Embryonic facial prominence (tissue), 1 donor: ENCODE measurements around the gene MACO1.
"Not testable (repeated sequence)": the region's sequence is repeated elsewhere in the genome, so short reads cannot be mapped to it uniquely, and the experiment has no call there.

Experiments used
- DNase-seq: peaks from one replicate; pipeline ENCODE4 v3.0.0-alpha.2; 2016; ENCODE audit errors: extremely low spot score

The MACO1 gene

DNA sequence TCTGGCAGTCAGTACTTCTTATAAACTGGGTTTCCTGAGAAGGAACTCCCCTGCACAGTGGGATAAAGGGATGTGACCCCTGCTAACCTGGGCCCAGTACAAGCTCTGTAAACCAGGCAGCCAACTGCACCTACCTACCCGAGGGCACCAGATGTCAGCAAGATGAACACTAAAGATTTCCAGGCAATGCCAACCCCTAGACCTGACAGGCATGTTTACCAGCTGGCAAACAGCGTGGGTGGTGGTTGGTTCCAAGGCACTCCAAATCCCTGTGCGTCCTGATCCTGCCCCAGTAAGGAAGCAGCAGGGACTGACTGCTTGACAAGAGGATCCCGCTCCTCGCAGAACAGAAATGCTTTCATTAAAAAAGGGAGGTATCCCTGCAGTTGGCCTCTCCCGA, 7.5 kb upstream of the MACO1 start:
- not testable (repeated sequence) for DNase-seq

- DNase-seq = no peak
Observed at GRCh38 chr1:25425098-25426085, 5.3 kb upstream of the MACO1 start.

DNA sequence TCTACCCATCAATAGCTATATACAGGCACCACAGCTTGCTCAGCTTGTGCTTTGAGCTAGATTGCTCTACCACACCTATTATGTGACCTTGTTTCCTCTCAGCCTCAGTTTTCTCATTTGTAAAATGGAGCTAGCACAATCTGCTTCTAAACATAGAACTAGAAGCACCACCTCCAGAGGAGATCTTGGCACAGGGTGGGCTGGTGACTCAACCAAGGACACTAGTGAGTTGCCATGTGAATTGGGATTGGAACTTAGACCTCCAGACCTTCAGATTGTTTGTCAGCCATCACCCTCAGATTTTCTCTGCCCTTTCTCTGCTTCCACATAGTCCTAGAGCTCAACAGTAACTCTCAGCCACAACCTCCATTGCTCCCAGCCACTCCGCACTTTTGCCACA, 3.0 kb upstream of the MACO1 start:
- no peak for DNase-seq

GRCh38 chr1:25428475-25429166, 2.1 kb upstream of the MACO1 start:
- DNase-seq = no peak

DNA sequence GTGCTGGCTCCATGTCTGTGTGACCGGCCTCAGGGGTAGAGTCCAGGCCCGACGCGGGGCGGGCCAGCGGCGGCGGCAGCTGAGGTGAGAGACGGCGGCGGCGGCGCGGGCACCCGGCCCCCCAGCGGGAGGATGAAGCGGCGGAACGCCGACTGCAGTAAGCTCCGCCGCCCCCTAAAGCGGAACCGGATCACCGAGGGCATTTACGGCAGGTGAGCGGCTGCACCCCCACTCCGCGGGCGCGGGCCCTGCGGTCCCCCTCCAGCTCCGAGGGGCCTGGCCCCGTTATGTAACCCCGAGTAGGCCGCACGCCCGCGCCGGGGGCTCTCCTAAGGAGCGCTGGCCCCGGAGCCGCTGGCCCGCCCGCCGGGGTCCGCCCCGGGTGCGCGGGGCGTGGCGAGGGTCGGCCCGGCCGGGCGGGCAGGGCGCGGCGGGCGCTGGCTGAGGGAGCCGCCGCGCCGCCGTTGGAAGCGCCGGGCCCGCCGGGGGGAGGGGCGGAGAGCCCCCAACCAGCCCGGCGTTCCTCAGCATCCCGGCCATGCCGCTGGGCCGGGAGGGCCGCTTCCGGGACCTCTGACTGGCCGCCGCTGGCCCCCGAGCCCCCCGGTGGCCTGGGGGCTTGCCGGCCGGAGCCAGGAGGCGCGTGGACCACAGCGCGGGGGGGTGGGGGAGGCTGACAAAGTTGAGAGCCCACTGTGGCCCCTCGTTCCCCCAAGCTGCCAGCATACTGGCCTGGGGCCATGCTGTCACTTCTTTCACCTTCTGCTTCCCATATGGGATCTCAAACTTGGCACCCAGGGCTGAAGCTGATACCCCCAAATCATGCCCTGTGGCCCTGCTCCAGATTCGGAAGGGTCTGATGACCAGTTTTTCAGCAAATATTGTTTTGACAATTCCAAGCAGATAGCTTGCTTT, 527 bp downstream of the MACO1 start:
- DNase-seq = no peak

GRCh38 chr1:25431955-25432719, 1.4 kb downstream of the MACO1 start:
- no peak for DNase-seq

- no peak for DNase-seq
Observed at GRCh38 chr1:25432749-25433388, 2.2 kb downstream of the MACO1 start.

- DNase-seq = no peak
Observed at GRCh38 chr1:25433389-25434186, 2.9 kb downstream of the MACO1 start.

- DNase-seq = no peak
Observed at GRCh38 chr1:25435397-25436108, 4.9 kb downstream of the MACO1 start.

- no peak for DNase-seq
Observed at GRCh38 chr1:25437672-25438071, 7.0 kb downstream of the MACO1 start.

DNA sequence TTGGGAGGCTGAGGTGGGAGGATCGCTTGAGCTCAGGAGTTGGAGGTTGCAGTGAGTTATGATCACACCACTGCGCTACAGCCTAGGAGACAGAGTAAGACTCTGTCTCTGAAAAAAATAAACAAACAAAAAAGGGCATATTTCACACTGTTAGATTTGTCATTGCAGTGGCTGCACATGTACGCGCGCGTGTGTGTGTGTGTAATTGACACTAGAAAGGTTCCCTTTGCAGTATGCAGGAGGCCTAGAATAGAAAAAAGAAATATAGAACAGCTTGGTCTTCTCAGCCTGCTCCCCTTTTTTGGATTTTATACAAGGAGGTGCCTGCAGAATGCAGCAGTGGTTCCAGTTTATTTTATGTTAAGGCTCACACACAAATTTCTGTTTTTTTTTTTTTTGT, 8.6 kb downstream of the MACO1 start:
- no peak for DNase-seq

DNA sequence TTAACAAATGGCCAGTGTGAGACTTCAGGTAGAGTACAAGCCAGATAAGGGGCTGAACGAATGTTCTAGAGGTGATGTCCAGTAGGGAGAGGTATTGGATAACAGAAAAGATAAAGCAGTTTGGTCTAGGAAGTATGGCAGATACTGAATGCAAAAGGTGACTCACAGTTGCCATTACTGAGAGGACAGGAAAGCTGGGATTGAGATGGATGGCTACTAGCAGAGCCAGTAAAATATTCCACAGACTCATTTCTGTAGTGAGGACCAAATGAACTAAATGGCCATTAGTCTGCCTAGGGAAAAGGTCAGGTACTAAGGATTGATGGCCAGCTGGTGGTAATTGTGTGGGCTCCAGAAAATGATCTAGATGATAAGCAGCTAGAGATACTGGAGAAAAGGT, 11.5 kb downstream of the MACO1 start:
- DNase-seq = no peak

DNA sequence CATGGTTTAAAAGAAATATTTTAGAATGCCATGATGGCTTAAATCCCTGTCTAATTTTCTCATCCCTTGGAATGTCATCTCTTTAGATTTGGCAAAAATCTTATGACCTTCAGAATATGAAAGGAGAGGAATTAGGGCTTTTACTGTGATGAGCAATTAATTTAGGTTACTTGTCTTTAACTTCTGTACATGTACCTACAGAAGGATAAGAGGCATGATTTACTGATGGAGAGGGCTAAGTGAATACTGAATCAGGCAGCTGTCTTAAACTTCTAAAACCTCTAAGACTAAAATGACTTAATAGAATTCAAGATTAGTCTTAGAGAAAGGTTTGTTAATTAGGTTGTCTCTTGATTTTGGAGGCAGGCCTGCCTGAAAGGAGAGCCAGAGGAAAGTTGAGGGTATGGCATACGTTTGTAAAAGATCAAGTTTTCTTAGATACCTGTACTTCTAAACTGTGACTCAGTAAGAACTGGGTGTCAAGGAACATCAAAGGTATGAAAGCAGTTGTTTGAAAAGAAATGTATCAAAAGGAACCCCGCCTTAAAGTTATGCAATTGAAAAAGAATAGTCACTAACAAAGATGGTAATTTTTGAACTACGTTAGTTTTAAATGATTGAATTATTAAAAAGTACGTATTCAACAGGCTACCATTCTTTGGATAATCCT, 12.5 kb downstream of the MACO1 start:
- DNase-seq = no peak

- not testable (repeated sequence) for DNase-seq
Observed at GRCh38 chr1:25444604-25445003, 13.9 kb downstream of the MACO1 start.

DNA sequence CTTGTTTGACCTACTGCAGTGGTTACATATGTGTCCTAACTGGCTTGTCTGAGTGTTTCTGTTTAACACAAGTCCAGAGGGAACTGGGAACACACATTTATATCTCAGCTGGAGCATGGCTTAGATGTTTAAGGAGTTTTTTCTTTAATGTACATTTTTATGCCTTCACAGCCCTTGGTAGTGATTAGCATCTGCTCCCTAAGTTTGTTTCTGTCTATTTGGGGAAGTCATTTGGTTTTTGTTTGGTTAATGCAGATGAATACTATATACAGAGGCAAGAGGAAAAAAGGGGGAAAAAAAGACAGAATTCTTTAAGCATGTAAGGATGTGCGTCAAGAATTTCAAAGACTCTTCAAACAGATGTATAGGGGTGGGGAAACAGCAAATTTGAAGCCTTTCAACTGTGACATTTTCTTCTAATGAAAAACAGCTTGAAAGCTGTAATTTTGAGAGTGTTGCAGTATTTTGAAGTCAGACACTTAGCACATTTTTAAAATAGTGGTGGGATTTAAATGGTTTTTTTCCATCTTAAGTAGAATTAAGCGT, 15.4 kb downstream of the MACO1 start:
- no peak for DNase-seq

DNA sequence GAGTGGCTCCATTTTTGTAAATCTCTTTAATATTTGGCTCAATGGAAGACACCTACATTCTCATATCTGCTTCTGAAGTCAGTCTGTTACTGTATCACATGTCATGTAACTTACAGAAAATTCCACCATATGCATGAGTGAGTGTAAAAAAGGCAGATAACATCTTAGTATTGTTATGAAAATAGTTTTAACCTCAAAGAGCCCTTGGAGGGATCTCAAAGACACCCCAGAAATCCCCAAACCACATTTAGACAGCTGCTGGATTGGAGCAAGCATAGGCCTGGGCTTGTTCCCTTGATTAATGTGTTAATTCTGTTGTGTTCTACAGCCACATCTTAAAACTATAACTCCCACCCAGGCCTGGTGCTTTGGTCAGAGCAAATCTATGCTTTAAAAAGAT, 16.9 kb downstream of the MACO1 start:
- DNase-seq = no peak

GRCh38 chr1:25450891-25451290, 20.2 kb downstream of the MACO1 start:
- no peak for DNase-seq

DNA sequence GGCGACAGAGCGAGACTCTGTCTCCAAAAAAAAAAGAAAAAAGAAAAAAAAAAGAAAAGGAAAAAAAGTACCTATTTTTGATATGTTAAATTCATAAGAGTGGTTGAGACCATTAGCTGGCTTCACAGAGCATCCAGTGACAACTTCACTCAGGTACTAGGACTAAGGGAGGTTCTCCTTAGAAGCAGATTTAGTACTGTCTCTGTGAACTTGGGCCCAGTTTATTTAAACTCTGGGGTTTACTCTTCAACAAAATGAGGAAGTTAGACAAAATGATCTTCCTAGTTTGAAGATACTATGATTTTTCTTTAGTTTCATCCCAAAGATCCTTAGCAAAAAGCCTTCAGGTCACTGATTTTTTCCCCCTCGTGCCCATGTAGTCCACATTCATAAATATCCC, 21.2 kb downstream of the MACO1 start:
- no peak for DNase-seq
